Amniotic stem cell (primary cell): ENCODE data around the gene HYAL2.

Source experiments
- DNase-seq: peaks from one replicate; lab custom pipeline; 2025; lab: John Stamatoyannopoulos, UW

HYAL2 gene

DNA sequence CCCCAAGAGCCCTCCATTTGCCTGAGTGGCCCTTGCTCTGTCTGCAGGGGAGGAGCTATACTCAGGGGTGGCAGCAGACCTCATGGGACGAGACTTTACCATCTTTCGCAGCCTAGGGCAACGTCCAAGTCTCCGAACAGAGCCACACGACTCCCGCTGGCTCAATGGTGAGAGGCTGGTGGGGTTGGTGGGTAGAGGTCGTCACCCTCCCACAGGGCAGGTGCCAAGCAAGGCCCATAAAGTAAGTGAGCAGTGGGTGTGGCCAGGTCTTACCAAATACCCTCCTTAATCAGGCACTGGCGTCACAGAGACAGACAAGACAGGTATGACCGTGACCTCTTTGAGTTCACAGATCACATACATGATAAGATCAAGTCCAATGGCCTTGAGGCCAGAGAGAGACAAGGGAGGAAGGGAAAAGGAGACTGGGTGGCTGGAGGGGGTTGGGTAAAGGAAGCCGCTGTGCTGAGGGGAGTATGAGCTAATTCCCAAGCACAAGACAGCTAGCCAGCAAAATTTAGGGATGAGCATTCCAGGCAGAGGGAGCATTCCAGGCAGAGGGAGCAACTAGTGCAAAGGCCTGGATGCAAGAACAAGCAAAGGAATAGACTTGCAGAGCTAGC lies 51.1 kb downstream of the HYAL2 start:
- no peak for DNase-seq

DNA sequence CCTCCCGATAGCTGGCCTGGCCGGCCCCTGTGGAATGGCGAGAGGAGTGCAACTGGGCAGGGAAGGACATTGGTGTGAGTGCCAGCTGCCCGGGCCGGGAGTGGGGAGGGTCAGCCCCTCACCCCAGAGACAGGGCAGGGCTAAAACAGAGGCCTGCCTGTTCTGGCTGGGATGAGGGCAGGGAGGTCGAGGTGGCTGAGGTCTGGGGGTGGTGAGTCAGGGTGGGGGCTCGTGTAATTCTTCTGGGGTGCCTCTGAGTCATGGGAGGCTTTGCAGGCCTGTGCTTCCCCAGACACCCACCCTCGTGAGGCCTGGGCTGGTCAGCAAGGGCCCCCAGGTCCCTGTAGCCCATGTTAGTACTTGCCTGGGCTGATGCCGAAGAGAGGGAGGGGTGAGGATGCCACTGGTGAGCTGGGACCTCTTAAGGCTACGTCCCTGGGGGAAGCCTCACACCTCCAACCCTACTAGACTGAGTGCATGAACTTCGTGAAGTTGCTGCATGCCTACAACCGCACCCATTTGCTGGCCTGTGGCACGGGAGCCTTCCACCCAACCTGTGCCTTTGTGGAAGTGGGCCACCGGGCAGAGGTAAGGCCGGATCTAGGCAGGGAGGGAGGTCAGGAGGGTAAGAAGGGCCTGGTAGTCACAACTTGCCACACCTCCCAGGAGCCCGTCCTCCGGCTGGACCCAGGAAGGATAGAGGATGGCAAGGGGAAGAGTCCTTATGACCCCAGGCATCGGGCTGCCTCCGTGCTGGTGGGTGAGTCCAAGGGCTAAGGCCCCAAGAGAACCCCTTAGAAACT lies 51.9 kb downstream of the HYAL2 start:
- DNase-seq: no peak

DNA sequence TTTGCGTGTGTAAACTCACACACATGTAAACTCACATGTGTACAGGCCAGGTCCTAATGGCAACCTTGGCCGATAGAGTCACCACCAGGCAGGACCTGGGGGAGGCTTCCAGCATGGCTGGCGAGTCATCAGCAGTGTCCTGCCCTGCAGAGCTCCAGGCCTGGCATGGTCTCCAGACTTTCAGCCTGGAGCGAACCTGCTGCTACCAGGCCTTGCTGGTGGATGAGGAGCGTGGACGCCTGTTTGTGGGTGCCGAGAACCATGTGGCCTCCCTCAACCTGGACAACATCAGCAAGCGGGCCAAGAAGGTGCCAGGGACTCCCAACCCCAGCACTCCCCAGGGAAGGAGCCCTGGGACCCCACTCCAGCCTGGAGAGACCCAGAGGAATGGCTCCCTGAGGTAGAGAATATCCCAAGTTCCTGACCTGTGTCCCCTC lies 52.5 kb downstream of the HYAL2 start:
- DNase-seq: no peak

DNA sequence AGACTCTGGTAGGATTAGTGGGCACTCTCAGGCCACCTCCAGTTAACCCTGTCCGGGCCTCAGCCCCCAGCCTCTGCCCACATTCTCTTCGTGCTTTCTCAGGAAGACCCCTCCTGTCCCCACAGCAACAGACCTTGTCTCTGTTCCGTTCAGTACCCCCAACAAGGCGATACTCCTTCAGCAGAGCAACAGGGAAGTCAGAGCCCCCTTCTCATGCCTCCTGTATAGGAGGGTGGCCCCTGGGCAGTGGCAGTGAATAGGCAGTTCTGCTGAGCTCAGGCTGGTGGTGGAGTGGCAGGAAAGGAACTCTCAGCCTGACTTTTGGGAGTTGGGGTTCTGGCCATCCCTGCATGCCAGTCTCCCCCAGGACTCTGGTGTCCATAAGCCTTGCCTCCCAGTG lies 53.1 kb downstream of the HYAL2 start:
- no peak for DNase-seq

- DNase-seq: no peak
These were observed 53.7 kb downstream of the HYAL2 start, which contains the start of gene SEMA3B for GRCh38 chr3:50268703-50269451. Gene SEMA3B (plus strand): TSS chr3:50269147. CDS start chr3:50269241, 94 bp downstream.

DNA sequence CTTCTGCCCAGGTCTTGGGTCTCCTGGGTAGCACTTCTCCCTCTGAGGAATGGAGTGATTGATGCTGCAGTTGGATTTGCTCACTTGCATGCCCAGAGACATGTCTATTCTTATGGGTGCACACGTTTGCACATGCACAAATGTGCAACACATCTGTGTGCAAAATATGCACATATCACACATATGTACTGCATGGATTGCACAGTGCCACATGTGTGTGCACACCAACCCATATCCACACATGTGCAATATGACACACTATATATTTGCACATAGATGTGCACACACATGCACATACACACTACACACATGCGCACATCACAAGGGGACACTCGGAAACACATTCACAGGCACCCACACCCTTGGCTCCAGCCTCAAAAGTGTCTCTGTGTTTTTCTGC lies 54.3 kb downstream of the HYAL2 start:
- no peak for DNase-seq
